Measurements from ENCODE around the gene CPLX4. TPM values are rescaled to one million over a fixed set of nuclear protein-coding genes. Genes with fewer than 3 reads are reported as not detected.

The CPLX4 gene
- total and polyA plus RNA-seq, 2 of the 13 experiments (the other 11 are each of a cell fraction or from before 2014, with no cell fraction given), result not detected

DNA sequence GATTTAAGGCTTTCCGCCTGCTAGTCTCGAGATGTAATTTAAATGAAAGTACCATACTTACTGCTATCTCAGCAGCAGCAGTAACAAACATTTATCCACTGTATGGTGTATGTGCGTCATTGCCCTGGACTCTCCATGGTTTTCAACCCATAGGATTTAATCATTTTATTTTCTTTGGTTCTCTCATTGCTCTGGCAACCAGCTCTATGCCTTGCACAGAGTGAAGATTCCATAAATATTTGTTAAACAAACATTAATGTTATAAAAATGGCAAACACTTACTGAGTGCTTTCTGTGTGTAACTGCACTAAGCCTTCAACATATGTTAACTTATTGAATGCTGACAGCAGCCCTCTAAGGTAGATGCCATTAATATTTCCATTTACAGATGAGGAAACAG, 41.9 kb upstream of the CPLX4 start (continued):
- no peak for TF ChIP-seq RARA (CRISPR knock-in tag; IDR thresholded peaks at IDR 0.05)
- TF ChIP-seq RXRA (CRISPR knock-in tag; IDR thresholded peaks at IDR 0.05), result no peak
- TF ChIP-seq, protein P1, sequence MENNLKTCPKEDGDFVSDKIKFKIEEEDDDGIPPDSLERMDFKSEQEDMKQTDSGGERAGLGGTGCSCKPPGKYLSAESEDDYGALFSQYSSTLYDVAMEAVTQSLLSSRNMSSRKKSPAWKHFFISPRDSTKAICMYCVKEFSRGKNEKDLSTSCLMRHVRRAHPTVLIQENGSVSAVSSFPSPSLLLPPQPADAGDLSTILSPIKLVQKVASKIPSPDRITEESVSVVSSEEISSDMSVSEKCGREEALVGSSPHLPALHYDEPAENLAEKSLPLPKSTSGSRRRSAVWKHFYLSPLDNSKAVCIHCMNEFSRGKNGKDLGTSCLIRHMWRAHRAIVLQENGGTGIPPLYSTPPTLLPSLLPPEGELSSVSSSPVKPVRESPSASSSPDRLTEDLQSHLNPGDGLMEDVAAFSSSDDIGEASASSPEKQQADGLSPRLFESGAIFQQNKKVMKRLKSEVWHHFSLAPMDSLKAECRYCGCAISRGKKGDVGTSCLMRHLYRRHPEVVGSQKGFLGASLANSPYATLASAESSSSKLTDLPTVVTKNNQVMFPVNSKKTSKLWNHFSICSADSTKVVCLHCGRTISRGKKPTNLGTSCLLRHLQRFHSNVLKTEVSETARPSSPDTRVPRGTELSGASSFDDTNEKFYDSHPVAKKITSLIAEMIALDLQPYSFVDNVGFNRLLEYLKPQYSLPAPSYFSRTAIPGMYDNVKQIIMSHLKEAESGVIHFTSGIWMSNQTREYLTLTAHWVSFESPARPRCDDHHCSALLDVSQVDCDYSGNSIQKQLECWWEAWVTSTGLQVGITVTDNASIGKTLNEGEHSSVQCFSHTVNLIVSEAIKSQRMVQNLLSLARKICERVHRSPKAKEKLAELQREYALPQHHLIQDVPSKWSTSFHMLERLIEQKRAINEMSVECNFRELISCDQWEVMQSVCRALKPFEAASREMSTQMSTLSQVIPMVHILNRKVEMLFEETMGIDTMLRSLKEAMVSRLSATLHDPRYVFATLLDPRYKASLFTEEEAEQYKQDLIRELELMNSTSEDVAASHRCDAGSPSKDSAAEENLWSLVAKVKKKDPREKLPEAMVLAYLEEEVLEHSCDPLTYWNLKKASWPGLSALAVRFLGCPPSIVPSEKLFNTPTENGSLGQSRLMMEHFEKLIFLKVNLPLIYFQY (CRISPR knock-in tag; IDR thresholded peaks at IDR 0.05; ENCODE audit: borderline replicate concordance), result no peak
- TF ChIP-seq ZNF235 (CRISPR knock-in tag; IDR thresholded peaks at IDR 0.05; ENCODE audit: borderline replicate concordance), result no peak
- no peak for TF ChIP-seq ZXDC (CRISPR knock-in tag; IDR thresholded peaks at IDR 0.05)
- TF ChIP-seq NFKB2 (CRISPR knock-in tag; IDR thresholded peaks at IDR 0.05; ENCODE audit: borderline replicate concordance), result no peak
- no peak for TF ChIP-seq HNF4G (IDR thresholded peaks at IDR 0.05; ENCODE audit: borderline replicate concordance, low read depth, low read length)
- no peak for TF ChIP-seq HNF4G (CRISPR knock-in tag; IDR thresholded peaks at IDR 0.05; ENCODE audit: borderline replicate concordance, low read depth)
- TF ChIP-seq, protein P2, sequence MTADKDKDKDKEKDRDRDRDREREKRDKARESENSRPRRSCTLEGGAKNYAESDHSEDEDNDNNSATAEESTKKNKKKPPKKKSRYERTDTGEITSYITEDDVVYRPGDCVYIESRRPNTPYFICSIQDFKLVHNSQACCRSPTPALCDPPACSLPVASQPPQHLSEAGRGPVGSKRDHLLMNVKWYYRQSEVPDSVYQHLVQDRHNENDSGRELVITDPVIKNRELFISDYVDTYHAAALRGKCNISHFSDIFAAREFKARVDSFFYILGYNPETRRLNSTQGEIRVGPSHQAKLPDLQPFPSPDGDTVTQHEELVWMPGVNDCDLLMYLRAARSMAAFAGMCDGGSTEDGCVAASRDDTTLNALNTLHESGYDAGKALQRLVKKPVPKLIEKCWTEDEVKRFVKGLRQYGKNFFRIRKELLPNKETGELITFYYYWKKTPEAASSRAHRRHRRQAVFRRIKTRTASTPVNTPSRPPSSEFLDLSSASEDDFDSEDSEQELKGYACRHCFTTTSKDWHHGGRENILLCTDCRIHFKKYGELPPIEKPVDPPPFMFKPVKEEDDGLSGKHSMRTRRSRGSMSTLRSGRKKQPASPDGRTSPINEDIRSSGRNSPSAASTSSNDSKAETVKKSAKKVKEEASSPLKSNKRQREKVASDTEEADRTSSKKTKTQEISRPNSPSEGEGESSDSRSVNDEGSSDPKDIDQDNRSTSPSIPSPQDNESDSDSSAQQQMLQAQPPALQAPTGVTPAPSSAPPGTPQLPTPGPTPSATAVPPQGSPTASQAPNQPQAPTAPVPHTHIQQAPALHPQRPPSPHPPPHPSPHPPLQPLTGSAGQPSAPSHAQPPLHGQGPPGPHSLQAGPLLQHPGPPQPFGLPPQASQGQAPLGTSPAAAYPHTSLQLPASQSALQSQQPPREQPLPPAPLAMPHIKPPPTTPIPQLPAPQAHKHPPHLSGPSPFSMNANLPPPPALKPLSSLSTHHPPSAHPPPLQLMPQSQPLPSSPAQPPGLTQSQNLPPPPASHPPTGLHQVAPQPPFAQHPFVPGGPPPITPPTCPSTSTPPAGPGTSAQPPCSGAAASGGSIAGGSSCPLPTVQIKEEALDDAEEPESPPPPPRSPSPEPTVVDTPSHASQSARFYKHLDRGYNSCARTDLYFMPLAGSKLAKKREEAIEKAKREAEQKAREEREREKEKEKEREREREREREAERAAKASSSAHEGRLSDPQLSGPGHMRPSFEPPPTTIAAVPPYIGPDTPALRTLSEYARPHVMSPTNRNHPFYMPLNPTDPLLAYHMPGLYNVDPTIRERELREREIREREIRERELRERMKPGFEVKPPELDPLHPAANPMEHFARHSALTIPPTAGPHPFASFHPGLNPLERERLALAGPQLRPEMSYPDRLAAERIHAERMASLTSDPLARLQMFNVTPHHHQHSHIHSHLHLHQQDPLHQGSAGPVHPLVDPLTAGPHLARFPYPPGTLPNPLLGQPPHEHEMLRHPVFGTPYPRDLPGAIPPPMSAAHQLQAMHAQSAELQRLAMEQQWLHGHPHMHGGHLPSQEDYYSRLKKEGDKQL (CRISPR knock-in tag; IDR thresholded peaks at IDR 0.05; ENCODE audit: low read depth), result no peak
